Activated T-cell treated with anti-CD3 and anti-CD28 coated beads, Interleukin-2, amount 50 U/mL, for 48 hours (primary cell): ENCODE results near the gene ZKSCAN4.

Experiments used
- DNase-seq, 2 experiments: peaks; one replicate each; pipeline ENCODE4 v3.0.0-alpha.2; 2020

ZKSCAN4 gene

GRCh38 chr6:28208111-28208659, 43.9 kb downstream of the ZKSCAN4 start:
- DNase-seq: no peak

- DNase-seq: peak; percentile 46 to 48
These were observed 44.5 kb downstream of the ZKSCAN4 start for GRCh38 chr6:28207510-28208110.

GRCh38 chr6:28206928-28207509, 45.0 kb downstream of the ZKSCAN4 start:
- no peak for DNase-seq

GRCh38 chr6:28206527-28206926, 45.5 kb downstream of the ZKSCAN4 start:
- DNase-seq: no peak

GRCh38 chr6:28205879-28206278, 46.2 kb downstream of the ZKSCAN4 start:
- DNase-seq: no peak

- no peak for DNase-seq
These were observed 48.9 kb downstream of the ZKSCAN4 start for GRCh38 chr6:28203201-28203600.

GRCh38 chr6:28200020-28200419, 52.0 kb downstream of the ZKSCAN4 start:
- DNase-seq: no peak
